Astrocyte of the hippocampus (primary cell): ENCODE data around the gene MSLN.

Experiments used
- DNase-seq: peaks from one replicate; pipeline ENCODE4 v3.0.0; 2011; ENCODE audit warnings: low read depth, low spot score

MSLN gene

DNA sequence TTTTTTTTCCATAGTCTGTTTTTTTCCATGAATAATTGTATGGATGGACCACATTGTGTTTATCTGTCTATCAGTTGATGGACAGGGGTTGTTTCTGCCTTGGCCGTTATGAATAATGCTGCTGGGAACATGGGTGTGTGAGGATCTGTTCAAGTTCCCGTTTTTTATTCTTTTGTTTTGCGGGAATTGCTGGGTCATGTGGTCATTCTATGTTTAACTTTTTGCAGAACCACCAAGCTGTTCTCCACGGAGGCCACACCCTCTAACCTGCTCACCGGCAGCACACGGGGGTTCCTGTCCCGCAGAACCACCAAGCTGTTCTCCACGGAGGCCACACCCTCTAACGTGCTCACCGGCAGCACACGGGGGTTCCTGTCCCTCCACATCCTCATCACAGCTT lies 5.9 kb upstream of the MSLN start:
- no peak for DNase-seq

- no peak for DNase-seq
These were observed 4.1 kb upstream of the MSLN start for GRCh38 chr16:756428-756827.

- DNase-seq: no peak
These were observed 1.2 kb upstream of the MSLN start for GRCh38 chr16:759110-759910.

DNA sequence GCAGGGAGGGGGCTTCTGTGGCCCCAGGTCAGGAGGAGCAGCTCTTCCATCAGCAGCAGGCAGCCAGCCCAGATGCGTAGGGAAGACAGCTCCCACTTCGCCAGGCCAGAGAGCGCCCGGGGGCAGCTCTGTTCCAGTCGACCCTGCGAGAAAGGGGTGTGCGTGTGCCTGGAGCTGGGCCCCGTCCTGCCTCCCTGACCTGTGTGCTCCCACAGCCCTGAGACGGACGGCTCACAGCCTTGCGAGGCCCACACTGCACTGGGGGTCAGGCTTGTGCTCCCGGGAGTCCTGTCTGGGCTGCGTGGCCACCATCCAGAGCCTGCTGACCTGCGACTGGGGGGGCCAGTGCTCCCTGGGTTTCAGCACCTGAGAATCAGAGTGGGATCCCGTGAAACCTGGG lies 469 bp upstream of the MSLN start:
- DNase-seq: no peak

- DNase-seq: no peak
These were observed 1.3 kb downstream of the MSLN start for GRCh38 chr16:761625-762513.

DNA sequence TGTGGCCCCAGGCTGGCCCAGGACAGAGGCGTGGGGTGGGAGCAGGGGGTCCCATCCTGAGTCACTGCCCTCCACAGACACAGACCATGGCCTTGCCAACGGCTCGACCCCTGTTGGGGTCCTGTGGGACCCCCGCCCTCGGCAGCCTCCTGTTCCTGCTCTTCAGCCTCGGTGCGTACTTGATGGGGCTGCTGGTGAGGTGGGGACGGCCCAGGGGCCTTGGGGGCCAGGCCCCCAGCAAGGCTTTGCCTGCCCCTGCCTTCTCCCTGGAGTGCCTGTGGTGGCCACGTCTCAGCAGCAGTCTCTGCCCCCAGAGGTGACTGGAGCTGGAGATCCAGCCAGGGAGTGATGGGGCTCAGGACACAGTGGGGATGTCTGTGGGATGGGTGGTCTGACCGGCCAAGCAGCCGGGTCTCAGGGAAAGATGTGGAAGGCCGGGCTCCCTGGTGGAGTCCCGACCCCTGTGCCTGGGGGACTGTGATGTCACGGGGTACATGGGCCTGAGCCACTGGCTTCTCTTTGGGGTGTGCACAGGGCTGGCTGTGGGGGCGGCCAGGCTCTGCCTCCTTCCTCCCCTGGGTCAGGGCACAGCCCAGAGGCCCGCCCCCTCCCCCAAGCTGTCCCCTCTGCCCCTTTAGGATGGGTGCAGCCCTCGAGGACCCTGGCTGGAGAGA lies 2.2 kb downstream of the MSLN start:
- DNase-seq: no peak

- DNase-seq: no peak
These were observed 3.0 kb downstream of the MSLN start for GRCh38 chr16:763369-764183.

DNA sequence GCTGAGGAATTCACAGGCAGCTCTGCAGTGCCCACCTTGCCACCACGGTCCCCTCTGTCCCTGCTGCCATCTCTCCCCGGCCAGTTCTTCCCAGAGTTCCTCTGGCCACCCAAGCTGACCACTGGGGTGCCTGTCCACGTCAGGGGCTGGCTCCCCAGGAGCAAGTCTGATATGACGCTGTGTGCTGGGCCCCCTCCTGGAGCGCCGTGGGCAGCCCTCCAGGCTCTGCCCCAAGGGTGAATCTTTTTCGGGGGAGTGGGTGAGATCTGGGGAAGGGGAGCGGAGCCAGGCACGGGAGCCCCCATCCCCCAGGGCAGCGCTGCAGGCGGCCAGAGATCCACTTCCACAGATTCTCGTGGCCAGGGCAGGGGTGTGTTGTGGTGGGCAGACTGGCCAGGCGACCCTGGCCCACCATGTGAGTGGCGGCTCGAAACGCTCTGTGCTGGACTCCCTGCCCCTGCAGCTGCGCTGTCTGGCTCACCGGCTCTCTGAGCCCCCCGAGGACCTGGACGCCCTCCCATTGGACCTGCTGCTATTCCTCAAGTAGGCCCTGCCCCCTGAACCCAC lies 3.7 kb downstream of the MSLN start:
- no peak for DNase-seq

DNA sequence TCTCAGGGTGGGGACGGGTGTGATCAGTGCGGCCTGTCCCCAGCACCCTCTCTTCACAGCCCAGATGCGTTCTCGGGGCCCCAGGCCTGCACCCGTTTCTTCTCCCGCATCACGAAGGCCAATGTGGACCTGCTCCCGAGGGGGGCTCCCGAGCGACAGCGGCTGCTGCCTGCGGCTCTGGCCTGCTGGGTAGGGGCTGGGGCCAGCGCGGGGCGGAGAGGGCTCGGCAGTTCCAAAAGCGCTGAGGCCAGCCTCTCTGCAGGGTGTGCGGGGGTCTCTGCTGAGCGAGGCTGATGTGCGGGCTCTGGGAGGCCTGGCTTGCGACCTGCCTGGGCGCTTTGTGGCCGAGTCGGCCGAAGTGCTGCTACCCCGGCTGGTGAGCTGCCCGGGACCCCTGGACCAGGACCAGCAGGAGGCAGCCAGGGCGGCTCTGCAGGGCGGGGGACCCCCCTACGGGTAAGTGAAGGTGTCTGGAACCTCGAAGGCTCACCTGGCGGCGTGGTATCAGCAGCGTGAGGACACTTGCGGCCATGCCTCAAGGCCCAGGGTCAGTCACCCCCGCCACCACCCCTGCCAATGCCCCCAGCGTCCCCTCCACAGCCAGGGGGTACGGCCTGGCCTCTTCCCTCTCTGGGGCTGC lies 4.4 kb downstream of the MSLN start:
- DNase-seq: no peak

DNA sequence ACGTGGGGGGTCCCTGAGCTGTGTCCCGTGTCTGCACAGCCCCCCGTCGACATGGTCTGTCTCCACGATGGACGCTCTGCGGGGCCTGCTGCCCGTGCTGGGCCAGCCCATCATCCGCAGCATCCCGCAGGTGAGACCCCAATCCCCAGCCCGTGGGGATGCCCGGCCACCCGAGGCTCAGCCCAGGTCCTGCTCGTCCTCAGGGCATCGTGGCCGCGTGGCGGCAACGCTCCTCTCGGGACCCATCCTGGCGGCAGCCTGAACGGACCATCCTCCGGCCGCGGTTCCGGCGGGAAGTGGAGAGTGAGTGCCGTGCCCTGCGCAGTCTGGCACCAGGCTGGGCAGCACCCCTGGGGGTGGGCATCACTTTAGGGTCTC lies 4.9 kb downstream of the MSLN start:
- no peak for DNase-seq

GRCh38 chr16:766008-766819 lies 5.7 kb downstream of the MSLN start:
- DNase-seq: no peak

DNA sequence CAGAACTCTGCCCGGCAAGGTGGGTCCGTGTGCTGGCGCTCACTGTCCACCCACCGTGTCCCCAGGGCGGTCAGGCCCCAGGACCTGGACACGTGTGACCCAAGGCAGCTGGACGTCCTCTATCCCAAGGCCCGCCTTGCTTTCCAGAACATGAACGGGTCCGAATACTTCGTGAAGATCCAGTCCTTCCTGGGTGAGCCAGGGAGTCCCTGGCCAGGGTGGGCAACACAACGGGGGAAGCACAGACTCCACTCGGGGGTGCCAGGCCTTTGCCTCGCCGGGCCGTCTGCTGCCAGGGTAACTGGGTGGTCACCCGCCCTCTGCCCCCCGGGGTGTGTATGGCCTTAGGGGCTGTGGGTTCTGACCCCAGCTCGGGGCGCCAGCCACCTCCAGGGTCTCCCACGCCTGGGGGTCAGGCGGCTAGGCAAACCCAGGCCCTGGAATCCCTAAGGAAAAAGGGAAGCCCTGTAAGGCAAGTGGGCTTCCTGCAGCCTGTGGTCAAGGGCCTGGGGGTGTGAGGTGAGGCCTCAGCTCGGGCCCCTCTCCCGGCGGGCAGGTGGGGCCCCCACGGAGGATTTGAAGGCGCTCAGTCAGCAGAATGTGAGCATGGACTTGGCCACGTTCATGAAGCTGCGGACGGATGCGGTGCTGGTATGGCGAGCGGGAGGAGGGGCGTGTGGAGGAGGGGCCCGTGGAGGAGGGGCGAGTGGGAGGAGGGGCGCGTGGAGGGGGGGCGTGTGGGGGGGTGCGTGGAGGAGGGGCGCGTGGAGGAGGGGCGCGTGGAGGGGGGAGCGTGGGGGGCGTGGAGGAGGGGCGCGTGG lies 6.5 kb downstream of the MSLN start:
- DNase-seq: no peak

GRCh38 chr16:767743-768235 lies 7.3 kb downstream of the MSLN start:
- no peak for DNase-seq

DNA sequence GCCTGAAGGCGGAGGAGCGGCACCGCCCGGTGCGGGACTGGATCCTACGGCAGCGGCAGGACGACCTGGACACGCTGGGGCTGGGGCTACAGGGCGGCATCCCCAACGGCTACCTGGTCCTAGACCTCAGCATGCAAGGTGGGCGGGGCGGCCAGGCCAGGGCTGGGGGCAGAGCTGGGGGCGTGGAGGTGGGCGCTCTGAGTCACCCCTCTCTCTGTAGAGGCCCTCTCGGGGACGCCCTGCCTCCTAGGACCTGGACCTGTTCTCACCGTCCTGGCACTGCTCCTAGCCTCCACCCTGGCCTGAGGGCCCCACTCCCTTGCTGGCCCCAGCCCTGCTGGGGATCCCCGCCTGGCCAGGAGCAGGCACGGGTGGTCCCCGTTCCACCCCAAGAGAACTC lies 7.9 kb downstream of the MSLN start:
- no peak for DNase-seq

DNA sequence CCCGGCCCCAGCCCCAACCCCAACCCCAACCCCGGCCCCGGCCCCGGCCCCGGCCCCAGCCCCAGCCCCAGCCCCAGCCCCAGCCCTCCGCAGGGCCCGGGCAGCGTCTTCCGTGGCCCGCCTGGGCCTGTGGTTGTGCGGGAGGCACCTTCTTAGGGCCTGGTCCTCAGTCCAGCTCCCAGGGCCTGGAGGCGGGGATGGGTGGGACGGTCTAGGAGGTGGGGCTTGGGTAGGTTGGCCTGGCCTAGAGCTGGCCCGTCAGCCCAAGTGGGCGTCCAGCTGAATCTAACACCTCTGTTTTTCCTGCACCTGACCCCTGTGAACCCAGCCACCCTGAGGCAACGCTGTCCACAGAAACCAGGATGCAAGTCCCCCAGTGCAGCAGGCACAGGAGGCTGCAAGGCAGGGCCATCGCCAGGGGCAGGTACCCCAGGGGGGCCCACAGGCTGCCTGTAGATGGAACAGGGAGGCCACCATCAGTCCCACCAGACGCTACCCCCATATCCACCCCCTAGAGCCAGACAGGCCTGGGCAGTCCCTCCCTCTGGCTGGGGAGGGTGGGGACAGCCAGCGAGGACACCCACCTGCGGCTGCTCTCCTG lies 8.8 kb downstream of the MSLN start:
- no peak for DNase-seq

- no peak for DNase-seq
These were observed 9.4 kb downstream of the MSLN start for GRCh38 chr16:769934-770333.

- no peak for DNase-seq
These were observed 9.9 kb downstream of the MSLN start for GRCh38 chr16:770411-770810.

- no peak for DNase-seq
These were observed 12.4 kb downstream of the MSLN start for GRCh38 chr16:772959-773358.
